Thoracic aorta (tissue), 2 donors: Measurements from ENCODE around the gene CAMK2B. TPM values are rescaled to one million over a fixed set of nuclear protein-coding genes. Genes with fewer than 3 reads are reported as not detected.

ENCODE experiments used
- ATAC-seq: fragments of 150-250 bp; one replicate; pipeline ENCODE4 v1.8.0; 2017; ENCODE audit warnings: low read depth; ENCODE audit not compliant: insufficient number of reproducible peaks, low FRiP score
- DNase-seq: peaks from one replicate; pipeline ENCODE4 v3.0.0-alpha.2; 2020; ENCODE audit warnings: low spot score
- H3K27ac ChIP-seq, 2 donors: fragments of 200-600 bp; sonication (generic); 1 replicate in 1 of 2; 2 replicates in 1 of 2; pipeline ENCODE4 v1.5.1; 2016; ENCODE audit warnings: mild to moderate bottlenecking in 2 of 2, moderate library complexity in 2 of 2
- H3K27me3 ChIP-seq: fragments of 200-600 bp; sonication (generic); replicated peaks from 2 replicates; pipeline ENCODE4 v1.6.0; 2016; ENCODE audit warnings: mild to moderate bottlenecking; ENCODE audit not compliant: insufficient read depth
- H3K36me3 ChIP-seq: fragments of 200-600 bp; sonication (generic); one replicate; pipeline ENCODE4 v1.5.1; 2016
- H3K4me1 ChIP-seq, 2 donors: fragments of 200-600 bp; sonication (generic); 1 replicate in 1 of 2; 2 replicates in 1 of 2; pipeline versions ENCODE4 v1.5.1 to v1.6.0; 2016; ENCODE audit warnings: low read depth in 2 of 2, mild to moderate bottlenecking in 1 of 2; ENCODE audit not compliant: control insufficient read depth in 1 of 2
- H3K4me3 ChIP-seq: fragments of 200-600 bp; sonication (generic); 2 replicates; pipeline ENCODE4 v1.5.1; 2016; ENCODE audit warnings: mild to moderate bottlenecking
- H3K9me3 ChIP-seq: fragments of 200-600 bp; sonication (generic); 2 replicates; pipeline ENCODE4 v1.5.1; 2016
- total RNA-seq, 2 donors: library from RNA; depleted of rRNA; stranded (reverse); fragments of >200 nt; gene quantifications; one replicate each; pipeline versions ENCODE4 v1.1.0 to v1.2.3, GENCODE V29; 2016
- TF ChIP-seq, protein P1 (sequence below): fragments of 200-600 bp; sonication (generic); IDR thresholded peaks from one replicate; pipeline ENCODE4 v1.5.1; 2019; ENCODE audit warnings: antibody characterized with exemption

Gene CAMK2B
- total RNA-seq, 2 donors from 2014 or later: 1.5 to 2.8 TPM

DNA sequence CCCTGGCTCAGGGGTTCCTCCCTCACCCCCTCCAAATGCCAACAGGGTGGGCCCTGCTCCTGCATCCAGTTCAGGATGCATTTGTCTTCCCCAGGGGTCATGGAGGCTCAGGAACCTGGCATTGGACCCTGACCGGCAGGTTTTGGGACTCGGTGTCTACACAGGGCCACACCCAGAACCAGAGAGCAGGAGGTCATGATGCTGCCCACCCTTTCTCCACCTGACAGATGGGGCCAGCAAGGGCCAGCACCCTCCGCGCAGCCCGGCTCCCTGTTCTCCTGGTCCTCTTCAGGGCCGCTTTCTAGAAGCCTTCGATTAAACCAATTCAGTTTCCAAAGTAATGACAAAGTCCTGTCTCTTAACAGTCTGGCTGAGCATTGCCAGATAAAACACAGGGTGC is 50.2 kb downstream of the CAMK2B start:
- H3K4me1 ChIP-seq: no peaks in the 10 kb centered on the region
- H3K4me3 ChIP-seq: no peak overlapping the region
- no peak overlapping the region for H3K27ac ChIP-seq
- no peaks in the 10 kb centered on the region for H3K9me3 ChIP-seq
- DNase-seq (no peak), ATAC-seq (no peak)
- H3K27me3 ChIP-seq: no peaks in the 10 kb centered on the region
- no peaks in the 10 kb centered on the region for H3K36me3 ChIP-seq
- TF ChIP-seq, protein P1, sequence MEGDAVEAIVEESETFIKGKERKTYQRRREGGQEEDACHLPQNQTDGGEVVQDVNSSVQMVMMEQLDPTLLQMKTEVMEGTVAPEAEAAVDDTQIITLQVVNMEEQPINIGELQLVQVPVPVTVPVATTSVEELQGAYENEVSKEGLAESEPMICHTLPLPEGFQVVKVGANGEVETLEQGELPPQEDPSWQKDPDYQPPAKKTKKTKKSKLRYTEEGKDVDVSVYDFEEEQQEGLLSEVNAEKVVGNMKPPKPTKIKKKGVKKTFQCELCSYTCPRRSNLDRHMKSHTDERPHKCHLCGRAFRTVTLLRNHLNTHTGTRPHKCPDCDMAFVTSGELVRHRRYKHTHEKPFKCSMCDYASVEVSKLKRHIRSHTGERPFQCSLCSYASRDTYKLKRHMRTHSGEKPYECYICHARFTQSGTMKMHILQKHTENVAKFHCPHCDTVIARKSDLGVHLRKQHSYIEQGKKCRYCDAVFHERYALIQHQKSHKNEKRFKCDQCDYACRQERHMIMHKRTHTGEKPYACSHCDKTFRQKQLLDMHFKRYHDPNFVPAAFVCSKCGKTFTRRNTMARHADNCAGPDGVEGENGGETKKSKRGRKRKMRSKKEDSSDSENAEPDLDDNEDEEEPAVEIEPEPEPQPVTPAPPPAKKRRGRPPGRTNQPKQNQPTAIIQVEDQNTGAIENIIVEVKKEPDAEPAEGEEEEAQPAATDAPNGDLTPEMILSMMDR: no peak

DNA sequence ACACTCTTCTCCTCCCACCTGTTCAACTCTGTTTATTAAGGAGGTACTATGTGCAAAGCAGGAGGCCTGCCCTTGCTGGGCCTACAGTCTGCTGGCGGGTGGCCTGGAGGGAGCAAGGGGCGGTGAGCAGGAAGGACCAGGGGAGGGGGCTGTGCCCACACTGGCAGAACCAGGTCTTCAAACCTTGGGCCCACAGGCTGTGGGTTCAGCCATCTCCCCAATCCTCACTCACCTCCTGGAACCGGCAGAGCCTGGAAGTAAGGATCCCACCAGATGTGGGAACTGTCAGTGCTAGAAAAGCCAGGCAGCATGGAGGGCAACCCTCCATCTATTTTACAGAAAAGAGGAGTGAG is 50.8 kb downstream of the CAMK2B start:
- no peak for ATAC-seq
- H3K27ac ChIP-seq: no peak overlapping the region
- TF ChIP-seq, protein P1: no peak
- H3K4me1 ChIP-seq: no peaks in the 10 kb centered on the region
- H3K9me3 ChIP-seq: no peaks in the 10 kb centered on the region
- no peak overlapping the region for H3K4me3 ChIP-seq
- no peak for DNase-seq
- no peaks in the 10 kb centered on the region for H3K27me3 ChIP-seq
- no peaks in the 10 kb centered on the region for H3K36me3 ChIP-seq

DNA sequence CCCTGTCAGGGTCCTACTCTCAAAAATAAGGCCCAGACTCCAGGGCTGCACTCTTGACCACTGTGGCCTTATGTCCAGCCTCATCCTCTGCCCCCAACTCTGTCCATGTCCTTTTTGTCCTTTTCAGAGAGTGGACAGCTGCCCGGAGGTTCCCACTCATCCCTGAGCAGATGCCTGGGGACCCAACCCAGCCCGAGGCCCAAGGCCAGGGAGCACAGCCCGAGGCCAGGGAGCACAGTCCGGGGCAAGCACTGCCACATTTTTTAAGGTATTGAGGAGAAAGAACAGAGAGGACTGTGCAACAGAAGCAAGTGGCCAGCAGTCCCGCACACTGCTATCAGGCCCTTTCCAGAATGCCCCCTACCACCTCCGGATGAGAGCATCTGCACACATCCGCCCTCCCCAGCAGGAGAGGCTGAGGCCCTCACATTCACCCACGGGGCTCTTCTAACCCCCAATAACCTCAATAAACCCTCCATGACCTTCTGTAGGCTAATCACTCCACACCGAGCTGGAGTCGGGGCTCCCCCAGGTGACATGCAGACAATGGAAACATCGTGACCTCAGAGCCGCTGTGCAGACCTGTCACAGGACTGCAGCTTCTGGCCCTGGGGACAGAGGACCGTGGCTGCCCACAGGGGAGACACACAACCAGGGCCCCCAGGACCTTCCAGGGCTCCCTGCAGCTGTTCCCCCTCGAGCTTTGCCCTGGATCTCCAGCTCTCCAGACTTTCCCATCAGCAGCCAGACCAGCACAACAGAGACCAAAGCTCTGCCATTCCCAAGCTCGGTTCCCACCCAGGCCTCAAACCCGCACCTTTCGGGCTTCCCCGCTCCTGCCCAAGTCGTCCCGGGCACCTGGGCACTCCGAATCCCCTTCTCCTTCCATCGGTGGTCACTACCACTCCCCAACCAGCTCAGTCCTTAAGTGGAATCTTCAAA is 51.4 kb downstream of the CAMK2B start:
- Histone ChIP-seq H3K36me3 (no peaks in the 10 kb centered on the region), H3K4me1 (no peaks in the 10 kb centered on the region), H3K27me3 (no peaks in the 10 kb centered on the region), H3K4me3 (no peak overlapping the region), H3K9me3 (no peaks in the 10 kb centered on the region), H3K27ac (no peak overlapping the region)
- no peak for DNase-seq
- TF ChIP-seq, protein P1: no peak
- no peak for ATAC-seq

DNA sequence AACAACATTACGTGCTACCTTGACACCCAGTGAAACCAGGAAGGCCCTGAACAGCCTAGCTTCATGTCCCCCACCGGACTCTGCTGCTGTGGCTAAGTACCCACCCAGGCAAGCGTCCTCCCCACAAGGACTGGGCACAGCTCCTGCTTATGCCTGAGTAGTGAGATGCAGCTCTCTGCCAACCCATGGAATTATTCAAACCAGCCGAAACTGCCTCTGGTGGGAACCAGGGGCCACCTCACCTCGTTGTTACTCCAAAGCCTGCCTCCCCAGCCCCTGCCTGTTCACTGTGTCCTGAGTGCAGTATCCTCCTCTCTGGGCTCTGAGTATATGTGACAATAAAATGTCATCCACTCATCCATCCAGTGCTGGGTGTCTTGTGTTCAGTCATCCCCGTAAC is 52.4 kb downstream of the CAMK2B start:
- TF ChIP-seq, protein P1: no peak
- ATAC-seq (no peak), DNase-seq (no peak)
- Histone ChIP-seq H3K4me1 (no peaks in the 10 kb centered on the region), H3K4me3 (no peak overlapping the region), H3K9me3 (no peaks in the 10 kb centered on the region), H3K36me3 (no peaks in the 10 kb centered on the region), H3K27ac (no peak overlapping the region), H3K27me3 (no peaks in the 10 kb centered on the region)

DNA sequence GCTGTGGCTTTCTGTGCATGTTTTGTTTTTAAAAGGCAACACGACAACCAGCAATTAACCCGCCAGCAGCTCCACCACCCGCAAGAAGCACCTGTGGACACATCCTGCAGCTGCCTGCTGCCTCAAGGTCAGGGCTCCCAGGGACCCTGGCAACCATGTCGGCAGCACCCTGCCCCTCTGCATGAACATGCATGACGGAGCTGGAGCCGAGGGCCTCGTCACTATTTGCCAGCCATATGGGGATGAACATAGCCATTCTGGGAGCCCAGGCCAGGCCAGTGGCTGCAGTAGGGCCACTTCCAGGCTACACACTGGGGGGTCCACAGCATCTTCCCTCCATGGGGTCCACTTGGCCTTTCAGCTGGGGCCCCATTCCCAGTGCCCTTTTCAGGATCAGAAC is 52.9 kb downstream of the CAMK2B start:
- TF ChIP-seq, protein P1: no peak
- H3K4me1 ChIP-seq: no peaks in the 10 kb centered on the region
- H3K9me3 ChIP-seq: no peaks in the 10 kb centered on the region
- no peak for DNase-seq
- H3K27ac ChIP-seq: no peak overlapping the region
- no peak overlapping the region for H3K4me3 ChIP-seq
- no peaks in the 10 kb centered on the region for H3K36me3 ChIP-seq
- no peaks in the 10 kb centered on the region for H3K27me3 ChIP-seq
- no peak for ATAC-seq
